HepG2 (cell line): Measurements from ENCODE around the gene RHBDL1. TPM values are rescaled to one million over a fixed set of nuclear protein-coding genes. Genes with fewer than 3 reads are reported as not detected.

Experiments used
- ATAC-seq: fragments of 200-7000 bp; cut with Tn5 transposase; 3 replicates; pipeline ENCODE4 v1.9.1; 2020; ENCODE audit warnings: mild to moderate bottlenecking, moderate library complexity
- BruUV-seq: library from RNA; stranded (reverse); fragments of 400-500 nt; replicated peaks from 2 replicates; lab custom pipeline; 2021; lab: Mats Ljungman, UMichigan
- CTCF ChIA-PET: fragments of 300-600 bp; formaldehyde crosslinking; extraction: SDS; loops from one replicate; lab custom pipeline; 2021; ENCODE audit warnings: low total read pairs, inconsistent platforms, low intra/inter-chr PET ratio; lab: Yijun Ruan, JAX
- POLR2A ChIA-PET: fragments of 350-600 bp; sonication (Branson Sonifier 250); formaldehyde crosslinking; loops from one replicate; lab custom pipeline; 2020; ENCODE audit warnings: antibody characterized with exemption, inconsistent platforms; lab: Yijun Ruan, JAX
- DNase-seq: peaks from one replicate; pipeline ENCODE4 v3.0.0-alpha.2; 2015; ENCODE audit warnings: low spot score
- FAIRE-seq: peaks from 3 replicates; lab custom pipeline; 2011; peaks lifted over from hg19 to GRCh38; lab: Jason Lieb, UNC
- H2AFZ ChIP-seq: one replicate; pipeline ENCODE4 v1.6.1; 2011; ENCODE audit warnings: low read length, inconsistent platforms
- H3K27ac ChIP-seq: fragments of 300-600 bp; 3 replicates; pipeline ENCODE4 v1.8.0; 2011; ENCODE audit warnings: mixed run types, mild to moderate bottlenecking, mixed read lengths, low read length, inconsistent platforms; ENCODE audit not compliant: insufficient read depth; ENCODE audit errors: extremely low read length
- H3K27me3 ChIP-seq, 2 experiments: fragments of 200-600 bp in 1 of 2; 2 replicates in 1 of 2; 3 replicates in 1 of 2; pipeline versions ENCODE4 v1.6.0 to v1.8.0; 2011; ENCODE audit warnings: low read length in 2 of 2, mild to moderate bottlenecking in 2 of 2, moderate library complexity in 2 of 2, inconsistent platforms in 1 of 2; ENCODE audit not compliant: insufficient read depth in 2 of 2, control insufficient read depth in 1 of 2
- H3K36me3 ChIP-seq, 2 experiments: fragments of 200-600 bp in 1 of 2; replicated peaks in 1 of 2; 2 replicates in 1 of 2; 3 replicates in 1 of 2; pipeline versions ENCODE4 v1.5.1 to v1.8.0; 2011; ENCODE audit warnings: low read length in 2 of 2, inconsistent platforms in 1 of 2; ENCODE audit not compliant: insufficient read depth in 2 of 2, control insufficient read depth in 1 of 2
- H3K4me1 ChIP-seq: 2 replicates; pipeline ENCODE4 v1.5.1; 2012; ENCODE audit warnings: low read length, inconsistent platforms; ENCODE audit not compliant: insufficient read depth
- H3K4me2 ChIP-seq: 2 replicates; pipeline ENCODE4 v1.6.0; 2011; ENCODE audit warnings: low read depth, low read length, inconsistent platforms
- H3K4me3 ChIP-seq, 3 experiments: fragments of 200-600 bp in 1 of 3; sonication (generic), shearing (Covaris generic) in 1 of 3; replicated peaks in 1 of 3; 2 replicates each; pipeline ENCODE4 v1.5.1; 2011 to 2016; ENCODE audit warnings: low read length in 3 of 3, inconsistent platforms in 2 of 3, low read depth in 2 of 3, mild to moderate bottlenecking in 2 of 3, control low read depth in 1 of 3, mixed read lengths in 1 of 3; ENCODE audit not compliant: insufficient read depth in 1 of 3
- H3K79me2 ChIP-seq: one replicate; pipeline ENCODE4 v1.6.1; 2011; ENCODE audit warnings: low read length, inconsistent platforms; ENCODE audit not compliant: insufficient read depth
- H3K9ac ChIP-seq: 2 replicates; pipeline ENCODE4 v1.6.0; 2011; ENCODE audit warnings: mild to moderate bottlenecking, low read depth, low read length, inconsistent platforms; ENCODE audit not compliant: insufficient read depth
- H3K9me3 ChIP-seq: 2 replicates; pipeline ENCODE4 v1.5.1; 2012; ENCODE audit warnings: mild to moderate bottlenecking, low read length
- H4K20me1 ChIP-seq: 2 replicates; pipeline ENCODE4 v1.6.0; 2011; ENCODE audit warnings: inconsistent platforms, mild to moderate bottlenecking, low read length, moderate library complexity; ENCODE audit not compliant: insufficient read depth
- AGO2 ChIP-seq: fragments of 200-400 bp; formaldehyde crosslinking; optimal IDR thresholded peaks from 2 replicates; pipeline ENCODE3; 2017; ENCODE audit warnings: mild to moderate bottlenecking, low read depth, low read length, moderate library complexity
- HMGXB3 ChIP-seq: sonication (generic); formaldehyde crosslinking; IDR thresholded peaks from 2 replicates; pipeline ENCODE4 v1.4.0; 2020; ENCODE audit warnings: missing genetic modification reagents, borderline replicate concordance
- HNRNPL ChIP-seq: fragments of 200-400 bp; formaldehyde crosslinking; IDR thresholded peaks from 2 replicates; pipeline ENCODE4 v1.6.1; 2017; ENCODE audit warnings: mild to moderate bottlenecking, low read depth, low read length
- HOXA7 ChIP-seq: sonication (generic); formaldehyde crosslinking; IDR thresholded peaks from 2 replicates; pipeline ENCODE4 v1.8.1; 2022; ENCODE audit warnings: mild to moderate bottlenecking, missing genetic modification reagents, moderate library complexity
- RBFOX2 ChIP-seq: fragments of 200-400 bp; formaldehyde crosslinking; IDR thresholded peaks from 2 replicates; pipeline ENCODE4 v1.6.1; 2017; ENCODE audit warnings: low read depth, mild to moderate bottlenecking, low read length
- RXRB ChIP-seq: IDR thresholded peaks from 2 replicates; pipeline ENCODE4 v1.6.1; 2016; ENCODE audit warnings: borderline replicate concordance, missing genetic modification reagents, missing compliant biosample characterization
- WGBS: methylation state at CpG from one replicate; pipeline ENCODE4 v1.1.6; 2017; ENCODE audit warnings: low lambda C conversion rate; 5-methylcytosine and 5-hydroxymethylcytosine counted together
- in situ Hi-C: cut with HindIII; loops from 2 replicates; pipeline ENCODE4 v1.10.0; 2017; ENCODE audit warnings: low pct_unique_long_range_greater_than_20kb; ENCODE audit not compliant: extremely low pct_ligation_motif_present
- intact Hi-C: fragments of 100-400 bp; cut with micrococcal nuclease; formaldehyde crosslinking; loops from one replicate; pipeline ENCODE4 v1.10.0; 2022; ENCODE audit not compliant: unreplicated experiment
- polyA plus RNA-seq, 8 experiments: library from polyadenylated mRNA; depleted of rRNA in 3 of 8; stranded (reverse) in 7 of 8; unstranded in 1 of 8; fragments of >200 nt; fragmentation: Illumina TruSeq in 4 of 8; extraction: Trizol in 4 of 8; gene quantifications; 2 replicates each; pipeline versions ENCODE4 v1.2.1 to v1.2.3, GENCODE V29; 2011 to 2016; ENCODE audit warnings: low read depth in 4 of 8, missing spikeins in 1 of 8, mixed read lengths in 1 of 8; ENCODE audit not compliant: insufficient read depth in 1 of 8
- total RNA-seq, 5 experiments: library from RNA; depleted of rRNA; stranded (reverse); fragments of >200 nt; fragmentation: Illumina TruSeq; extraction: Trizol; gene quantifications; 2 replicates each; pipeline ENCODE4 v1.2.3, GENCODE V29; 2016; ENCODE audit warnings: low read depth in 1 of 5

Gene RHBDL1
- total and polyA plus RNA-seq, 2 of the 13 experiments (the other 11 are each of a cell fraction or from before 2014, with no cell fraction given), result 1.8 to 3.8 TPM

GRCh38 chr16:672851-673250 lies 2.6 kb upstream of the RHBDL1 start:
- H3K36me3 ChIP-seq, result peaks cover 22 to 42% of the 10 kb centered on the region in 2 experiments; a peak in 4 of 5 replicates
- no peak for DNase-seq
- no peak overlapping the region for H3K9ac ChIP-seq
- ChIA-PET POLR2A (no interaction called here), CTCF (no interaction called here)
- peaks cover 17% of the 10 kb centered on the region for H3K79me2 ChIP-seq
- no peak overlapping the region for H3K4me2 ChIP-seq
- H3K4me3 ChIP-seq, result no peak overlapping the region
- no peaks in the 10 kb centered on the region for H4K20me1 ChIP-seq
- TF ChIP-seq HOXA7 (CRISPR knock-in tag) (no peak), HNRNPL (0 out of 2 replicates have a peak, but pooled peaks have one; percentile 15), RBFOX2 (peak; percentile 27; the same call in 1 of the 2 replicates), HMGXB3 (CRISPR knock-in tag) (no peak), RXRB (no peak), AGO2 (peak; percentile 12)
- TF ChIP-seq, all 625 proteins: peak for 3
- Histone ChIP-seq H2AFZ (no peak overlapping the region), H3K27ac (no peak overlapping the region), H3K9me3 (no peaks in the 10 kb centered on the region), H3K4me1 (peaks cover 32% of the 10 kb centered on the region), H3K27me3 (no peaks in the 10 kb centered on the region)
- WGBS, result 100% methylated on average over 13 of the region's 21 CpGs
- ATAC-seq (no peak), FAIRE-seq (no peak)
- in situ Hi-C loops (no loop called here), intact Hi-C loops (no loop called here)
- no TSS peak for BruUV-seq
